ENCODE results near the gene ATP2C2.

The ATP2C2 gene

GRCh38 chr16:84462296-84463210 is 94.2 kb downstream of the ATP2C2 start:
- H3K4me1 ChIP-seq (ENCODE audit: control insufficient read depth, insufficient read depth, low read length): no peaks in the 10 kb centered on the region
- H3K4me3 ChIP-seq (ENCODE audit: low read length in 2 of 2): no peak overlapping the region
- H3K27me3 ChIP-seq (ENCODE audit: control insufficient read depth in 1 of 2, insufficient read depth in 2 of 2, low read length in 2 of 2): no peaks in the 10 kb centered on the region
- H3K9me3 ChIP-seq (ENCODE audit: control insufficient read depth in 2 of 2, low read length in 2 of 2): peaks cover 3% of the 10 kb centered on the region in 2 donors
- no peak overlapping the region for H3K27ac ChIP-seq (ENCODE audit: low read length)
- no peak overlapping the region for H3K9ac ChIP-seq (ENCODE audit: low read length in 2 of 2)
- peaks cover 7% of the 10 kb centered on the region in 2 donors for H3K36me3 ChIP-seq (ENCODE audit: control insufficient read depth in 2 of 2, insufficient read depth in 2 of 2, low read length in 2 of 2)

GRCh38 chr16:84463221-84463620 is 94.9 kb downstream of the ATP2C2 start:
- Histone ChIP-seq H3K4me1 (ENCODE audit: control insufficient read depth, insufficient read depth, low read length) (no peaks in the 10 kb centered on the region), H3K9me3 (ENCODE audit: control insufficient read depth in 2 of 2, low read length in 2 of 2) (peaks cover 4 to 7% of the 10 kb centered on the region in 2 donors), H3K4me3 (ENCODE audit: low read length in 2 of 2) (no peak overlapping the region), H3K36me3 (ENCODE audit: control insufficient read depth in 2 of 2, insufficient read depth in 2 of 2, low read length in 2 of 2) (peaks cover 11 to 12% of the 10 kb centered on the region in 2 donors), H3K27me3 (ENCODE audit: control insufficient read depth in 1 of 2, insufficient read depth in 2 of 2, low read length in 2 of 2) (no peaks in the 10 kb centered on the region), H3K9ac (ENCODE audit: low read length in 2 of 2) (no peak overlapping the region), H3K27ac (ENCODE audit: low read length) (no peak overlapping the region)

- no peak overlapping the region for H3K27ac ChIP-seq (ENCODE audit: low read length)
- no peaks in the 10 kb centered on the region for H3K4me1 ChIP-seq (ENCODE audit: control insufficient read depth, insufficient read depth, low read length)
- no peak overlapping the region for H3K9ac ChIP-seq (ENCODE audit: low read length in 2 of 2)
- peaks cover 11 to 12% of the 10 kb centered on the region in 2 donors for H3K36me3 ChIP-seq (ENCODE audit: control insufficient read depth in 2 of 2, insufficient read depth in 2 of 2, low read length in 2 of 2)
- H3K27me3 ChIP-seq (ENCODE audit: control insufficient read depth in 1 of 2, insufficient read depth in 2 of 2, low read length in 2 of 2): no peaks in the 10 kb centered on the region
- H3K4me3 ChIP-seq (ENCODE audit: low read length in 2 of 2): no peak overlapping the region
- H3K9me3 ChIP-seq (ENCODE audit: control insufficient read depth in 2 of 2, low read length in 2 of 2): peaks cover 4 to 7% of the 10 kb centered on the region in 2 donors
These were observed 95.8 kb downstream of the ATP2C2 start for GRCh38 chr16:84464116-84464515.

GRCh38 chr16:84465154-84465553 is 96.8 kb downstream of the ATP2C2 start:
- no peak overlapping the region for H3K4me3 ChIP-seq (ENCODE audit: low read length in 2 of 2)
- H3K9me3 ChIP-seq (ENCODE audit: control insufficient read depth in 2 of 2, low read length in 2 of 2): peaks cover 4 to 7% of the 10 kb centered on the region in 2 donors
- H3K4me1 ChIP-seq (ENCODE audit: control insufficient read depth, insufficient read depth, low read length): no peaks in the 10 kb centered on the region
- H3K27ac ChIP-seq (ENCODE audit: low read length): no peak overlapping the region
- H3K9ac ChIP-seq (ENCODE audit: low read length in 2 of 2): no peak overlapping the region
- no peaks in the 10 kb centered on the region for H3K27me3 ChIP-seq (ENCODE audit: control insufficient read depth in 1 of 2, insufficient read depth in 2 of 2, low read length in 2 of 2)
- peaks cover 11 to 12% of the 10 kb centered on the region in 2 donors for H3K36me3 ChIP-seq (ENCODE audit: control insufficient read depth in 2 of 2, insufficient read depth in 2 of 2, low read length in 2 of 2)

- H3K9me3 ChIP-seq (ENCODE audit: control insufficient read depth in 2 of 2, low read length in 2 of 2): peaks cover 4 to 7% of the 10 kb centered on the region in 2 donors
- H3K36me3 ChIP-seq (ENCODE audit: control insufficient read depth in 2 of 2, insufficient read depth in 2 of 2, low read length in 2 of 2): peaks cover 11 to 12% of the 10 kb centered on the region in 2 donors
- no peaks in the 10 kb centered on the region for H3K27me3 ChIP-seq (ENCODE audit: control insufficient read depth in 1 of 2, insufficient read depth in 2 of 2, low read length in 2 of 2)
- H3K9ac ChIP-seq (ENCODE audit: low read length in 2 of 2): no peak overlapping the region
- H3K4me3 ChIP-seq (ENCODE audit: low read length in 2 of 2): no peak overlapping the region
- no peak overlapping the region for H3K27ac ChIP-seq (ENCODE audit: low read length)
- no peaks in the 10 kb centered on the region for H3K4me1 ChIP-seq (ENCODE audit: control insufficient read depth, insufficient read depth, low read length)
These were observed 98.4 kb downstream of the ATP2C2 start for GRCh38 chr16:84466692-84467091.

- Histone ChIP-seq H3K4me3 (ENCODE audit: low read length in 2 of 2) (no peak overlapping the region), H3K9me3 (ENCODE audit: control insufficient read depth in 2 of 2, low read length in 2 of 2) (peaks cover 4 to 7% of the 10 kb centered on the region in 2 donors), H3K36me3 (ENCODE audit: control insufficient read depth in 2 of 2, insufficient read depth in 2 of 2, low read length in 2 of 2) (peaks cover 11% of the 10 kb centered on the region in 2 donors), H3K9ac (ENCODE audit: low read length in 2 of 2) (no peak overlapping the region), H3K27ac (ENCODE audit: low read length) (no peak overlapping the region), H3K27me3 (ENCODE audit: control insufficient read depth in 1 of 2, insufficient read depth in 2 of 2, low read length in 2 of 2) (no peaks in the 10 kb centered on the region), H3K4me1 (ENCODE audit: control insufficient read depth, insufficient read depth, low read length) (no peaks in the 10 kb centered on the region)
These were observed 98.9 kb downstream of the ATP2C2 start for GRCh38 chr16:84467256-84467655.

GRCh38 chr16:84467709-84468108 is 99.4 kb downstream of the ATP2C2 start:
- no peak overlapping the region for H3K27ac ChIP-seq (ENCODE audit: low read length)
- no peak overlapping the region for H3K4me3 ChIP-seq (ENCODE audit: low read length in 2 of 2)
- no peaks in the 10 kb centered on the region for H3K27me3 ChIP-seq (ENCODE audit: control insufficient read depth in 1 of 2, insufficient read depth in 2 of 2, low read length in 2 of 2)
- H3K9ac ChIP-seq (ENCODE audit: low read length in 2 of 2): no peak overlapping the region
- H3K9me3 ChIP-seq (ENCODE audit: control insufficient read depth in 2 of 2, low read length in 2 of 2): peaks cover 4 to 7% of the 10 kb centered on the region in 2 donors
- H3K36me3 ChIP-seq (ENCODE audit: control insufficient read depth in 2 of 2, insufficient read depth in 2 of 2, low read length in 2 of 2): peaks cover 10 to 11% of the 10 kb centered on the region in 2 donors
- no peaks in the 10 kb centered on the region for H3K4me1 ChIP-seq (ENCODE audit: control insufficient read depth, insufficient read depth, low read length)

GRCh38 chr16:84471316-84471715 is 103.0 kb downstream of the ATP2C2 start:
- Histone ChIP-seq H3K27ac (ENCODE audit: low read length) (no peak overlapping the region), H3K36me3 (ENCODE audit: control insufficient read depth in 2 of 2, insufficient read depth in 2 of 2, low read length in 2 of 2) (peaks cover 10 to 11% of the 10 kb centered on the region in 2 donors), H3K9ac (ENCODE audit: low read length in 2 of 2) (no peak overlapping the region), H3K4me1 (ENCODE audit: control insufficient read depth, insufficient read depth, low read length) (no peaks in the 10 kb centered on the region), H3K27me3 (ENCODE audit: control insufficient read depth in 1 of 2, insufficient read depth in 2 of 2, low read length in 2 of 2) (no peaks in the 10 kb centered on the region), H3K4me3 (ENCODE audit: low read length in 2 of 2) (no peak overlapping the region), H3K9me3 (ENCODE audit: control insufficient read depth in 2 of 2, low read length in 2 of 2) (peaks cover 4 to 7% of the 10 kb centered on the region in 2 donors)

GRCh38 chr16:84471966-84472365 is 103.6 kb downstream of the ATP2C2 start:
- Histone ChIP-seq H3K4me3 (ENCODE audit: low read length in 2 of 2) (no peak overlapping the region), H3K27ac (ENCODE audit: low read length) (no peak overlapping the region), H3K36me3 (ENCODE audit: control insufficient read depth in 2 of 2, insufficient read depth in 2 of 2, low read length in 2 of 2) (peaks cover 7 to 10% of the 10 kb centered on the region in 2 donors), H3K9ac (ENCODE audit: low read length in 2 of 2) (no peak overlapping the region), H3K9me3 (ENCODE audit: control insufficient read depth in 2 of 2, low read length in 2 of 2) (peaks cover 4 to 7% of the 10 kb centered on the region in 2 donors), H3K27me3 (ENCODE audit: control insufficient read depth in 1 of 2, insufficient read depth in 2 of 2, low read length in 2 of 2) (no peaks in the 10 kb centered on the region), H3K4me1 (ENCODE audit: control insufficient read depth, insufficient read depth, low read length) (no peaks in the 10 kb centered on the region)

- H3K27ac ChIP-seq (ENCODE audit: low read length): no peak overlapping the region
- H3K4me3 ChIP-seq (ENCODE audit: low read length in 2 of 2): no peak overlapping the region
- H3K9ac ChIP-seq (ENCODE audit: low read length in 2 of 2): no peak overlapping the region
- no peaks in the 10 kb centered on the region for H3K9me3 ChIP-seq (ENCODE audit: control insufficient read depth in 2 of 2, low read length in 2 of 2)
- H3K36me3 ChIP-seq (ENCODE audit: control insufficient read depth in 2 of 2, insufficient read depth in 2 of 2, low read length in 2 of 2): peaks cover 5 to 8% of the 10 kb centered on the region in 2 donors
- H3K4me1 ChIP-seq (ENCODE audit: control insufficient read depth, insufficient read depth, low read length): no peaks in the 10 kb centered on the region
- H3K27me3 ChIP-seq (ENCODE audit: control insufficient read depth in 1 of 2, insufficient read depth in 2 of 2, low read length in 2 of 2): no peaks in the 10 kb centered on the region
These were observed 107.4 kb downstream of the ATP2C2 start for GRCh38 chr16:84475643-84476240.
